EH (cell line): Measurements from ENCODE around the gene VWA5B1.

Experiments
- DNase-seq: peaks from one replicate; pipeline ENCODE4 v3.0.0-alpha.2; 2015; ENCODE audit warnings: low read depth

VWA5B1 gene

GRCh38 chr1:20322825-20323612, 32.3 kb downstream of the VWA5B1 start:
- DNase-seq = peak; percentile 12

GRCh38 chr1:20323613-20323920, 32.9 kb downstream of the VWA5B1 start:
- no peak for DNase-seq

- no peak for DNase-seq
These were observed 34.2 kb downstream of the VWA5B1 start for GRCh38 chr1:20324704-20325406.

DNA sequence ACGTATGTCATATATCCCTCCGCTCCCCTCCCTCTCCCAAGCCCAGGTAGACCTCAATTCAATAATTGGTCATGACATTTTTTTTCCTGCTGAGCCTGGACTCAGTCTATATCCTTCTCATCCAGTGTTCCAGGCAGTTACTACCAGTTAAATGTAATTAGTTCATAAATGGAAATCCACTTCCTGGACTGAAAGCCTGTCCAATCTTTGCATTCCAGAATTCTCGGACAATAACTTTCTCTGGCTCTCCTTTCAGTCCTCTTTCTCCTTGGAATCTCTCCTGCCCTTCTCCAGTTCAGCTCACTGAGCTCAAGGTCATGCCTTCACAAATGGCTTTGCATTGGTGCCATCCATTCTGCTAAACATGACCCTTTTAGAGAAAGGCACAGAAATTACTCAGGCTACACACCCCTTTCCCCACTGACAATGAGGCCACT, 34.8 kb downstream of the VWA5B1 start:
- DNase-seq = no peak

DNA sequence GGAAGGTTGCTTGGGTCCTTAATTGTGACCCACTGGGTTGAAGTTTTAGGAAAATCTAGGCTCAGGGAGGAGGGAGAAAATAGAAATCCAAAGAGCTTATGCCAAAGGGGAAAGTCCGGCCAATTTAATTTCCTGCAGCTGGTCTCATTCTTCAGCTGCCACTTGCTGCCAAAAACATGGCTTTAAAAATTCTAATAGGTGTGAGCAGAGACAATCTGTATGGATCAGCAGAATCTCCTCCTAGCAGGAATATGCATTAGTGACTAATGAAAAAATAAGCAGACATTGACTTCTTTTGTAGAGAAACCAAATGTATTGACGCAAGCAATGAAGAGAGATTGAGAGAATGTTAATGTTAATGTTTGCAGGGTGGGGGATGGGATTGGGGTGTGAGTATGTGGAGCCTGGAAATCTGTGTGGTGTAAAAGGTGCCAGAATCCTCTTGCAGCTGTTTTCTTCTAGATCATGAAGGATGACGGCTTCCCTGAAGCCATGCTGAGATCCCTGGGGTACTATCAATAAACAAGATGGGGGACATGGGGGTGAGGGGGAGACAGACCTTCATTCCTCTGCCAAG, 35.3 kb downstream of the VWA5B1 start:
- DNase-seq = no peak

GRCh38 chr1:20327467-20327866, 36.8 kb downstream of the VWA5B1 start:
- DNase-seq = no peak

DNA sequence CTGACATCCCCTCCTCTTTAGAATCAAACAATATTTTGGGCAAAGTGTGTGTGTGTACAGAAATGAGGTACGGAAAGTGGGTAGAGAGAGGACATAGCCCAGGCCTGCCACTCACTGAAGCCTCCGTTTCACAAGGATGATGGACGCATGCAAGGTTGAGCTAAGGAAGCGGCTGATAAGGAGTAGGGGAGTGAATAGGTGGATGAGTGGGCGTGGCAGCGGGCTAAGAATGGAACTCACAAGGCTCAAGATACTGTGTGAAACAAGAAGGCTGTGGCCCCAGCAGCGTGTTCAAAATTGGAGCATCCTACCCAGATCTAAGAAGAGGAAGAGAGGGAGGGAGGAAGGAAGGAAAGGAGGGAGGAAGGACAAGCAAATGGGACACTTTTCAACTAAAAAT, 37.5 kb downstream of the VWA5B1 start:
- no peak for DNase-seq

GRCh38 chr1:20329793-20330542, 39.3 kb downstream of the VWA5B1 start:
- DNase-seq = peak; percentile 1

- DNase-seq = no peak
These were observed 43.4 kb downstream of the VWA5B1 start for GRCh38 chr1:20334103-20334502.

GRCh38 chr1:20336105-20336605, 45.5 kb downstream of the VWA5B1 start:
- DNase-seq = no peak

DNA sequence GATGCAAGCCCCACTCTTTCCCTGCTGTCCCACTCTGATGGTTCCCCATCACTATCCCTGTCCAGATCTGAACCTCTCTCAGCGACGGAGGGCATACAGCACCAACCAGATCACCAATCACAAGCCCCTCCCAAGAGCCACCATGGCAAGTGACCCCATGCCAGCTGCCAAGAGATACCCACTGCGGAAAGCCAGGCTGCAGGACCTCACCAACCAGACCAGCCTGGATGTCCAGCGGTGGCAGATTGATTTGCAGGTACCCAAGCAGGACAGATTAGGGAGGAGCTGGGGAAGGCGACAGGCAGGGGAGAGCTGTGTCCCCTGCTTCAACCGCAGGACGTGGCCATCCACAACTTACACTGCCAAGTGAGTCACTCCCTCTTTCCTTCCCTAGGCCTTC, 46.9 kb downstream of the VWA5B1 start:
- DNase-seq = no peak

GRCh38 chr1:20339811-20340457, 49.3 kb downstream of the VWA5B1 start:
- no peak for DNase-seq

DNA sequence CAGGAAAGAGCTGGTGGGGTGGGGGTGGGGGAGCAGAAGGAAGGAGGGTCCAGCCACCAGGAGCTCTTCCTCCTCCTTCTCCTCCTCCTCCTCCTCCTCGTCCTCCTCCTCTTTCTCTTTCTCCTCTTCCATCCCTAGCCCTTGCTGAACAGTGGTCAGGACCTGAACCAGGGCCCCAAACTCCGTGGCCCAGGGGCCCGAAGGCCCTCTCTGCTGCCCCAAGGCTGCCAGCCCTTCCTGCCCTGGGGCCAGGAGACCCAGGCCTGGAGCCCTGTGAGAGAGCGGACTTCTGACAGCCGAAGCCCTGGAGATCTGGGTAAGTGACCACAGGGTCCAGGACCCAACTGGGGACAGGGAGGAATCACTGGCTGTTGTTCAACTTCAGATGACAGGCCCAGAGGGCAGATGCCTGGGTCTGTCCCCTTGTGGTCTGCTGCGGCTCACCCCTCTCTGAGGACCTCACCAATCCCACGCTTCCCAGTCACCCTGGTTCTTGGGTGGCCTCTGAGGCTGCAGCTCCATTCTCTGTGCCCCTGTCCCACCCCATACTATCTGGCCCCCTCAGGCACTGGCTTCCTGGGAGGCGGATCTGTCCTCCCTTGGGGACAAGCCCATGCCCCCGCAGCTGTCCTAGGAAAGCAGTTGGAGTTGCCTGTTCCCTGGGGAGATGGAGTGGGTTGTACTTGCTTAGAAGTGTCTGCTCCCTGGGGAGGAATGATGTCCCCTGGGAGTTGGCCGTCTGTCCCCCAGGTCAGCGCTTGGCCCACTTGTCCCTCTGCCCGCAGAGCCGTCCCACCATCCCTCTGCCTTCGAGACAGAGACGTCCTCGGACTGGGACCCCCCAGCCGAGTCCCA, 51.8 kb downstream of the VWA5B1 start:
- no peak for DNase-seq

DNA sequence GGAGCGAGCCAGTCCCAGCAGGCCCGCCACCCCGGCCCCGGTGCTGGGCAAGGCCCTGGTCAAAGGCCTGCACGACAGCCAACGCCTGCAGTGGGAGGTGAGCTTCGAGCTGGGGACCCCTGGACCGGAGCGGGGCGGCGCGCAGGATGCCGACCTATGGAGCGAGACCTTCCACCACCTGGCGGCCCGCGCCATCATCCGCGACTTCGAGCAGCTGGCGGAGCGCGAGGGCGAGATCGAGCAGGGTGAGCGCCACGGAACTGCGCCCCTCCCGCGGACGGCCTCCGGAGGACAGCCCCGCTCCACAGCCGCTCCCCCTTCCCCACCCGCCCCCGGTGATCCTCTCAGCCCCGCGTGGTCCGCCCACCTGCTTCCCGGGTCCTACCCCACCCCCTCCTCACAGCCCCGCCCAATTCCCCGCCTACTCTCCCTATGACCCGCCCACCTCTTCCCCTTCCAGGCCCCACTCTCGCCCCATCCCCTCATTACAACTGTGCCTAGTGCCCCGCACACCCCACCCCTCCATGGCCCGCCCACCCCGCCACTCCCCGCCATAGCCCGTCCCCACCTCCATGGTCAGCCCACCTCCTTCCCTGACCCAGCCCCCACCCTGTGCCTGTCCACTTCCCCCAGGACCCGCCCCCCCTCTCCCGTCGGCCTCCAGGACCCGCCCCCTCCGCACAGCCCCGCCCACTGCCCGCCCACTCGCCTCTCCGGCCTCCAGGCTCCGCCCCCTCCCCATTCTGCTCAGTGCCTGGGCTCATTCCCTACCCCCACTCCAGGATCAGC, 52.7 kb downstream of the VWA5B1 start:
- no peak for DNase-seq

- no peak for DNase-seq
These were observed 53.2 kb downstream of the VWA5B1 start for GRCh38 chr1:20343938-20344302.

GRCh38 chr1:20344738-20345137, 54.1 kb downstream of the VWA5B1 start:
- no peak for DNase-seq

DNA sequence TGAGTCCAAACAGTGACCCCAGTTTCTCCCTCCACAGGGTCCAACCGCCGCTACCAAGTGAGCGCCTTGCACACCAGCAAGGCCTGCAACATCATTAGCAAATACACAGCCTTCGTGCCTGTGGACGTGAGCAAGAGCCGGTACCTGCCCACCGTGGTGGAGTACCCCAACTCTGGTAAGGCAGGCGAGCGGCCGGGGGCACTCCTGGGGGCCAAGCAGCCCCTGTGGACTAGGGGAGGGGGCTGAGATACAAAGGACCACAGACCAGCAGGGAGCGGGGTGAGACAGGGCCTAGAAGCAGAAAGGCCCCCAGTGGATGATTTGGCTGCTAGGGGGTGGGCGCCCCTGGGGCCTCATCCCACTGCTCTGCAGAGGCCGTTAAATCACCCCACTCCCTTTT, 54.7 kb downstream of the VWA5B1 start:
- no peak for DNase-seq

- no peak for DNase-seq
These were observed 55.8 kb downstream of the VWA5B1 start for GRCh38 chr1:20346433-20346832.

GRCh38 chr1:20347699-20348098, 57.0 kb downstream of the VWA5B1 start:
- no peak for DNase-seq

- DNase-seq = no peak
These were observed 57.7 kb downstream of the VWA5B1 start for GRCh38 chr1:20348326-20348915.
